Keratinocyte (primary cell): Measurements from ENCODE around the gene USP50.

Source experiments
- EZH2 ChIP-seq: IDR thresholded peaks from one replicate; pipeline ENCODE4 v1.6.1; 2012; ENCODE audit warnings: inconsistent platforms, mild to moderate bottlenecking, low read length, moderate library complexity
- TF ChIP-seq, protein P1 (sequence below), 3 experiments: IDR thresholded peaks in 1 of 3; conservative IDR thresholded peaks in 1 of 3; optimal IDR thresholded peaks in 1 of 3; 2 replicates in 2 of 3; 3 replicates in 1 of 3; pipeline versions ENCODE3 to v1.5.1; 2011; ENCODE audit warnings: low read length in 3 of 3, mild to moderate bottlenecking in 3 of 3, moderate library complexity in 2 of 3, control low read depth in 1 of 3, inconsistent platforms in 1 of 3; ENCODE audit not compliant: insufficient read depth in 2 of 3; ENCODE audit errors: extremely low read depth in 1 of 3

DNA sequence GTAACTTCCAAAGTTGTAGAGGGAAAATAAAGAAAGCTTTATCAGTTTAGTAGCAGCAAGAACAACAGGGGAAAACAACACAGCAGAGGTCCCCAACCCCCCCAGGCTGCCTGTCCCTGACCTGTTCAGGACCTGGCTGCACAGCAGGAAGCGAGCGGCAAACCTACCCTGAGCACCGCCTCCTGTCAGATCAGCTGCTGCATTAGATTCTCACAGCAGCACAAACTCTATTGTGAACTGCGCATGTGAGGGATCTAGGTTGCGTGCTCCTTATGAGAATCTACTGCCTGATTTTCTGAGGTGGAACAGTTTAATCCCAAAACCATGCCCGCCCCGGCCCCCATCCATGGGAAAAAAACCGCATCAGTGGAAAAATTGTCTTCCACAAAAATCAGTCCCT is 40.3 kb downstream of the USP50 start:
- TF ChIP-seq, protein P1, sequence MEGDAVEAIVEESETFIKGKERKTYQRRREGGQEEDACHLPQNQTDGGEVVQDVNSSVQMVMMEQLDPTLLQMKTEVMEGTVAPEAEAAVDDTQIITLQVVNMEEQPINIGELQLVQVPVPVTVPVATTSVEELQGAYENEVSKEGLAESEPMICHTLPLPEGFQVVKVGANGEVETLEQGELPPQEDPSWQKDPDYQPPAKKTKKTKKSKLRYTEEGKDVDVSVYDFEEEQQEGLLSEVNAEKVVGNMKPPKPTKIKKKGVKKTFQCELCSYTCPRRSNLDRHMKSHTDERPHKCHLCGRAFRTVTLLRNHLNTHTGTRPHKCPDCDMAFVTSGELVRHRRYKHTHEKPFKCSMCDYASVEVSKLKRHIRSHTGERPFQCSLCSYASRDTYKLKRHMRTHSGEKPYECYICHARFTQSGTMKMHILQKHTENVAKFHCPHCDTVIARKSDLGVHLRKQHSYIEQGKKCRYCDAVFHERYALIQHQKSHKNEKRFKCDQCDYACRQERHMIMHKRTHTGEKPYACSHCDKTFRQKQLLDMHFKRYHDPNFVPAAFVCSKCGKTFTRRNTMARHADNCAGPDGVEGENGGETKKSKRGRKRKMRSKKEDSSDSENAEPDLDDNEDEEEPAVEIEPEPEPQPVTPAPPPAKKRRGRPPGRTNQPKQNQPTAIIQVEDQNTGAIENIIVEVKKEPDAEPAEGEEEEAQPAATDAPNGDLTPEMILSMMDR (optimal IDR thresholded peaks at IDR 0.05 in 1 of 3, IDR thresholded peaks at IDR 0.05 in 1 of 3, conservative IDR thresholded peaks at IDR 0.05 in 1 of 3; ENCODE audit: extremely low read depth in 1 of 3, insufficient read depth in 2 of 3, low read length in 3 of 3), result no peak
- TF ChIP-seq EZH2, result no peak
